GOT3 (cell line): ENCODE measurements around the gene MRPL11.

Experiments
- DNase-seq: peaks from one replicate; lab custom pipeline; 2025; ENCODE audit warnings: mixed read lengths; lab: John Stamatoyannopoulos, UW

MRPL11 gene

GRCh38 chr11:66388780-66389386, 49.8 kb downstream of the MRPL11 start:
- DNase-seq: peak; percentile 22

- peak; percentile 58 for DNase-seq
These were observed 52.2 kb downstream of the MRPL11 start for GRCh38 chr11:66386171-66387069.
